Loucy (cell line): ENCODE measurements around the gene DCLK2.

Source experiments
- H2AFZ ChIP-seq: fragments of 200-600 bp; sonication (generic); 2 replicates; pipeline ENCODE4 v1.6.0; 2016; ENCODE audit warnings: antibody characterized with exemption, mild to moderate bottlenecking, low read length, moderate library complexity
- H3F3A ChIP-seq: fragments of 200-600 bp; 2 replicates; pipeline ENCODE4 v1.6.0; 2016; ENCODE audit warnings: antibody characterized with exemption, low read depth, mild to moderate bottlenecking
- H3K27me3 ChIP-seq: fragments of 200-600 bp; sonication (generic); 2 replicates; pipeline ENCODE4 v1.6.1; 2014; ENCODE audit warnings: low read length, mild to moderate bottlenecking; ENCODE audit not compliant: insufficient read depth, poor library complexity, severe bottlenecking
- H3K36me3 ChIP-seq: fragments of 200-600 bp; sonication (generic); 2 replicates; pipeline ENCODE4 v1.6.1; 2016; ENCODE audit warnings: low read length; ENCODE audit not compliant: insufficient read depth
- H3K4me1 ChIP-seq: fragments of 200-600 bp; sonication (generic); 2 replicates; pipeline ENCODE4 v1.5.1; 2014; ENCODE audit warnings: low read length, mild to moderate bottlenecking; ENCODE audit not compliant: insufficient read depth, poor library complexity, severe bottlenecking
- H3K4me2 ChIP-seq: fragments of 200-600 bp; sonication (generic); 2 replicates; pipeline ENCODE4 v1.6.0; 2014; ENCODE audit warnings: antibody characterized with exemption, low read length, low read depth, mild to moderate bottlenecking; ENCODE audit not compliant: poor library complexity, severe bottlenecking
- H3K4me3 ChIP-seq: fragments of 200-600 bp; sonication (generic); 2 replicates; pipeline ENCODE4 v1.5.1; 2014; ENCODE audit warnings: low read length, mild to moderate bottlenecking, mixed read lengths; ENCODE audit not compliant: poor library complexity, severe bottlenecking
- H3K79me2 ChIP-seq: fragments of 200-600 bp; sonication (generic); 2 replicates; pipeline ENCODE4 v1.6.1; 2014; ENCODE audit warnings: low read length; ENCODE audit not compliant: insufficient read depth
- H3K9ac ChIP-seq: fragments of 200-600 bp; sonication (generic); 2 replicates; pipeline ENCODE4 v1.6.0; 2014; ENCODE audit warnings: mild to moderate bottlenecking, low read depth, low read length, moderate library complexity; ENCODE audit not compliant: poor library complexity, severe bottlenecking
- H3K9me2 ChIP-seq: fragments of 200-600 bp; sonication (generic); replicated peaks from 2 replicates; pipeline ENCODE4 v1.6.1; 2016; ENCODE audit warnings: low read depth, low read length, mixed read lengths
- H3K9me3 ChIP-seq: fragments of 200-600 bp; sonication (generic); 2 replicates; pipeline ENCODE4 v1.6.1; 2014; ENCODE audit warnings: mild to moderate bottlenecking, antibody characterized with exemption, low read length, low read depth; ENCODE audit not compliant: insufficient read depth
- H4K20me1 ChIP-seq: fragments of 200-600 bp; sonication (generic); 2 replicates; pipeline ENCODE4 v1.6.0; 2014; ENCODE audit warnings: antibody characterized with exemption, low read length, mild to moderate bottlenecking; ENCODE audit not compliant: insufficient read depth, poor library complexity, severe bottlenecking
- CTCF ChIP-seq: fragments of 200-600 bp; sonication (generic); conservative IDR thresholded peaks from 2 replicates; pipeline ENCODE4 v1.5.1; 2014; ENCODE audit warnings: mild to moderate bottlenecking, antibody characterized with exemption, low read length
- EZH2phosphoT487 ChIP-seq: fragments of 200-600 bp; IDR thresholded peaks from 2 replicates; pipeline ENCODE4 v1.6.1; 2018; ENCODE audit warnings: antibody characterized with exemption, mild to moderate bottlenecking, moderate library complexity, borderline replicate concordance

Gene DCLK2

GRCh38 chr4:150256225-150256620 lies 178.0 kb downstream of the DCLK2 start:
- H3K27me3 ChIP-seq, result no peaks in the 10 kb centered on the region
- H3K79me2 ChIP-seq, result no peaks in the 10 kb centered on the region
- H4K20me1 ChIP-seq, result no peaks in the 10 kb centered on the region
- H3K4me2 ChIP-seq, result no peak overlapping the region
- no peak overlapping the region for H3K9ac ChIP-seq
- no peaks in the 10 kb centered on the region for H3K9me3 ChIP-seq
- no peak for TF ChIP-seq CTCF
- no peak for TF ChIP-seq EZH2phosphoT487
- H3K4me1 ChIP-seq, result no peaks in the 10 kb centered on the region
- no peaks in the 10 kb centered on the region for H3K9me2 ChIP-seq
- H3F3A ChIP-seq, result 0 out of 2 replicates have a peak, but pooled peaks cover 5% of the 10 kb centered on the region
- no peaks in the 10 kb centered on the region for H3K36me3 ChIP-seq
- no peak overlapping the region for H2AFZ ChIP-seq
- H3K4me3 ChIP-seq, result no peak overlapping the region

- no peak overlapping the region for H3K9ac ChIP-seq
- H3K4me2 ChIP-seq, result no peak overlapping the region
- H4K20me1 ChIP-seq, result no peaks in the 10 kb centered on the region
- 0 out of 2 replicates have a peak, but pooled peaks cover 1% of the 10 kb centered on the region for H3F3A ChIP-seq
- no peaks in the 10 kb centered on the region for H3K79me2 ChIP-seq
- no peaks in the 10 kb centered on the region for H3K27me3 ChIP-seq
- no peaks in the 10 kb centered on the region for H3K36me3 ChIP-seq
- no peaks in the 10 kb centered on the region for H3K4me1 ChIP-seq
- H3K9me3 ChIP-seq, result no peaks in the 10 kb centered on the region
- no peaks in the 10 kb centered on the region for H3K9me2 ChIP-seq
- no peak overlapping the region for H3K4me3 ChIP-seq
- H2AFZ ChIP-seq, result no peak overlapping the region
- no peak for TF ChIP-seq EZH2phosphoT487
- TF ChIP-seq CTCF, result no peak
These were observed 178.8 kb downstream of the DCLK2 start for GRCh38 chr4:150256841-150257730.

GRCh38 chr4:150258569-150258968 lies 180.3 kb downstream of the DCLK2 start:
- TF ChIP-seq EZH2phosphoT487 (no peak), CTCF (no peak)
- H3K4me3 ChIP-seq, result no peak overlapping the region

More at GRCh38 chr4:150258569-150258968, 180.3 kb downstream of the DCLK2 start:
- Histone ChIP-seq H3K27me3 (no peaks in the 10 kb centered on the region), H3F3A (no peaks in the 10 kb centered on the region), H3K36me3 (no peaks in the 10 kb centered on the region), H4K20me1 (no peaks in the 10 kb centered on the region), H2AFZ (no peak overlapping the region), H3K9ac (no peak overlapping the region), H3K4me1 (no peaks in the 10 kb centered on the region), H3K79me2 (no peaks in the 10 kb centered on the region), H3K4me2 (no peak overlapping the region), H3K9me2 (no peaks in the 10 kb centered on the region), H3K9me3 (no peaks in the 10 kb centered on the region)
